HEK293 (cell line): Measurements from ENCODE around the gene MICU1.
A peak's percentile ranks its signal among the peaks of the same experiment; 100 is the strongest.

Source experiments
- GLI2 ChIP-seq: fragments of 450-650 bp; formaldehyde crosslinking; IDR thresholded peaks from 2 replicates; pipeline ENCODE4; 2017; ENCODE audit warnings: missing biosample characterization, missing genetic modification characterization, low read depth, borderline replicate concordance
- IKZF3 ChIP-seq: fragments of 450-650 bp; IDR thresholded peaks from 2 replicates; pipeline ENCODE4 v1.5.0; 2018; ENCODE audit warnings: missing biosample characterization, mild to moderate bottlenecking, missing genetic modification characterization, moderate library complexity
- MZF1 ChIP-seq: fragments of 450-650 bp; formaldehyde crosslinking; IDR thresholded peaks from 2 replicates; pipeline ENCODE4 v1.5.1; 2017; ENCODE audit warnings: missing biosample characterization, missing genetic modification characterization, borderline replicate concordance
- REPIN1 ChIP-seq: fragments of 450-650 bp; formaldehyde crosslinking; IDR thresholded peaks from 2 replicates; pipeline ENCODE4 v1.5.1; 2017; ENCODE audit warnings: missing biosample characterization, missing genetic modification characterization, low read depth
- SETDB1 ChIP-seq: IDR thresholded peaks from one replicate; pipeline ENCODE4 v1.6.1; 2017; ENCODE audit warnings: mild to moderate bottlenecking, low read length, moderate library complexity, mixed read lengths; ENCODE audit not compliant: insufficient read length
- ZNF140 ChIP-seq: fragments of 450-650 bp; formaldehyde crosslinking; IDR thresholded peaks from 2 replicates; pipeline ENCODE4 v1.5.1; 2016; ENCODE audit warnings: missing biosample characterization, missing genetic modification characterization
- ZNF146 ChIP-seq: fragments of 450-650 bp; formaldehyde crosslinking; IDR thresholded peaks from 2 replicates; pipeline ENCODE4 v1.5.1; 2016; ENCODE audit warnings: missing biosample characterization, missing genetic modification characterization
- ZNF175 ChIP-seq: fragments of 450-650 bp; formaldehyde crosslinking; IDR thresholded peaks from 2 replicates; pipeline ENCODE4 v1.5.1; 2016; ENCODE audit warnings: missing biosample characterization, missing genetic modification characterization
- ZNF266 ChIP-seq: fragments of 450-650 bp; formaldehyde crosslinking; IDR thresholded peaks from 2 replicates; pipeline ENCODE4 v1.5.1; 2016; ENCODE audit warnings: missing biosample characterization, missing genetic modification characterization, low read depth
- ZNF324 ChIP-seq: fragments of 450-650 bp; formaldehyde crosslinking; IDR thresholded peaks from 2 replicates; pipeline ENCODE4 v1.5.1; 2016; ENCODE audit warnings: missing biosample characterization, missing genetic modification characterization
- ZNF416 ChIP-seq: fragments of 450-650 bp; formaldehyde crosslinking; IDR thresholded peaks from 2 replicates; pipeline ENCODE4 v1.5.1; 2016; ENCODE audit warnings: missing biosample characterization, missing genetic modification characterization
- ZNF529 ChIP-seq: fragments of 450-650 bp; formaldehyde crosslinking; IDR thresholded peaks from 2 replicates; pipeline ENCODE4 v1.5.1; 2017; ENCODE audit warnings: missing genetic modification characterization, missing biosample characterization; ENCODE audit not compliant: insufficient replicate concordance
- ZNF548 ChIP-seq: fragments of 450-650 bp; formaldehyde crosslinking; IDR thresholded peaks from 2 replicates; pipeline ENCODE4 v1.5.1; 2016; ENCODE audit warnings: missing biosample characterization, missing genetic modification characterization
- ZNF560 ChIP-seq: fragments of 450-650 bp; formaldehyde crosslinking; IDR thresholded peaks from 2 replicates; pipeline ENCODE4 v1.5.1; 2017; ENCODE audit warnings: missing biosample characterization, missing genetic modification characterization, borderline replicate concordance
- ZNF701 ChIP-seq: fragments of 450-650 bp; formaldehyde crosslinking; IDR thresholded peaks from 2 replicates; pipeline ENCODE4 v1.5.1; 2016; ENCODE audit warnings: missing biosample characterization, missing genetic modification characterization
- ZNF707 ChIP-seq: fragments of 450-650 bp; formaldehyde crosslinking; IDR thresholded peaks from 2 replicates; pipeline ENCODE4 v1.5.1; 2016; ENCODE audit warnings: missing biosample characterization, missing genetic modification characterization
- ZNF776 ChIP-seq: fragments of 450-650 bp; formaldehyde crosslinking; IDR thresholded peaks from 2 replicates; pipeline ENCODE4 v1.5.0; 2017; ENCODE audit warnings: missing biosample characterization, missing genetic modification characterization, borderline replicate concordance
- ZNF777 ChIP-seq: fragments of 450-650 bp; formaldehyde crosslinking; IDR thresholded peaks from 2 replicates; pipeline ENCODE4 v1.5.1; 2017; ENCODE audit warnings: missing biosample characterization, missing genetic modification characterization, borderline replicate concordance
- TF ChIP-seq, protein P1 (sequence below): fragments of 450-650 bp; formaldehyde crosslinking; IDR thresholded peaks from 2 replicates; pipeline ENCODE4 v1.5.1; 2016; ENCODE audit warnings: missing biosample characterization, missing genetic modification characterization, low read depth
- TF ChIP-seq, protein P2 (sequence below): fragments of 450-650 bp; formaldehyde crosslinking; IDR thresholded peaks from 2 replicates; pipeline ENCODE4 v1.5.1; 2016; ENCODE audit warnings: missing biosample characterization, missing genetic modification characterization
- TF ChIP-seq, protein P3 (sequence below): fragments of 450-650 bp; formaldehyde crosslinking; IDR thresholded peaks from 2 replicates; pipeline ENCODE4 v1.5.1; 2017; ENCODE audit warnings: missing biosample characterization, missing genetic modification characterization
- TF ChIP-seq, protein P4 (sequence below): fragments of 450-650 bp; IDR thresholded peaks from 2 replicates; pipeline ENCODE4 v1.5.1; 2018; ENCODE audit warnings: missing biosample characterization, missing genetic modification characterization
- TF ChIP-seq, protein P5 (sequence below): fragments of 450-650 bp; formaldehyde crosslinking; IDR thresholded peaks from 2 replicates; pipeline ENCODE4 v1.5.1; 2016; ENCODE audit warnings: missing biosample characterization, missing genetic modification characterization
- TF ChIP-seq, protein P6 (sequence below): fragments of 450-650 bp; formaldehyde crosslinking; IDR thresholded peaks from 2 replicates; pipeline ENCODE4 v1.5.1; 2016; ENCODE audit warnings: missing biosample characterization, missing genetic modification characterization
- TF ChIP-seq, protein P7 (sequence below): fragments of 450-650 bp; formaldehyde crosslinking; IDR thresholded peaks from 2 replicates; pipeline ENCODE4 v1.5.1; 2016; ENCODE audit warnings: missing biosample characterization, missing genetic modification characterization

MICU1 gene

DNA sequence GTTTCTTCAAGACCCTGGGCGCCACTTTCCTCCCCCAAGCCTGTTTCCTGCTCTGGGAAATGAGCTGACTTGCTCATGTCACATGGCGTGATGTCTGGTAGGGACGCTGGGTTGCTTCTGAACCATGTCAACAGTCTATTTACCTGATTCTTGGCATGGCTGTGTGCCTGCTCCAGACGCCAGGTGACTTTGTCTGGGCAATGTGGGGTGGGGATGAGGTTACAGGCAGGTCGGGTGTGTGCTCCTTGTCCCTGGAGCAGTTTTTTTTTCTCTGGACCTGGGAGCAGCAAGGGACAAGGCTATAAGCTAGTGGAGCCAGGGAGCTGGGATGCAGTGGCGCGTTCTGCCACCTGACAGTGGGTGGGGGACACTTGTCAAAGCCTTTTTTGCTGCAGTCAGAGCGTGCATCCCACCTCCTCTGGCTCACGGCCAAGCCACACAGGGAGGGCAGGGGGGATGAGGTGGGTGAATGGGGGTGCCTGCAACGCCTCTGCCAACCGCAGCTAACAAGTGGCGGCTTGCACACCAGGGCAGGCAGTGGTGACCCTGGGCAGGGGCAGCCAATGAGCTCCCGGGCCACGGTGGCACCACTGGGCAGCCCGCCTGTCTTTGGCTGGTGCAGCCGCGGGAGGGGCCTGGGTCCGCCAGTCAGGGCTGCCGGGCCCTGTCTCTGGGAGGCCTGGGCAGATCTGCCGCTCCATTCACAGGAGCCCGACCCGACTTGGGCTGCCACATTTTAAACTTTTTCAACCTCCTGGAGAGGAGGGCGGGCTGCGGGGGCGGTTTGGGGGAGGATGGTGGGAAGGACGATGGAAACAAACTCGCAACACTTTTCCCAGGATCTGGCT is 294.1 kb downstream of the MICU1 start (continued):
- TF ChIP-seq ZNF548 (tag by site-specific recombination) (no peak), ZNF140 (no peak), ZNF266 (no peak), ZNF776 (tag by site-specific recombination) (no peak), ZNF529 (tag by site-specific recombination) (no peak), ZNF416 (no peak), REPIN1 (tag by site-specific recombination) (no peak), ZNF701 (tag by site-specific recombination) (no peak), IKZF3 (tag by site-specific recombination) (peak; percentile 49), ZNF146 (tag by site-specific recombination) (no peak), ZNF175 (tag by site-specific recombination) (no peak), ZNF560 (tag by site-specific recombination) (no peak), ZNF777 (no peak), ZNF324 (tag by site-specific recombination) (peak; percentile 83), ZNF707 (tag by site-specific recombination) (no peak), SETDB1 (no peak), MZF1 (tag by site-specific recombination) (peak; percentile 52; the same call in 1 of the 2 replicates), GLI2 (tag by site-specific recombination) (no peak)
- TF ChIP-seq, protein P1, sequence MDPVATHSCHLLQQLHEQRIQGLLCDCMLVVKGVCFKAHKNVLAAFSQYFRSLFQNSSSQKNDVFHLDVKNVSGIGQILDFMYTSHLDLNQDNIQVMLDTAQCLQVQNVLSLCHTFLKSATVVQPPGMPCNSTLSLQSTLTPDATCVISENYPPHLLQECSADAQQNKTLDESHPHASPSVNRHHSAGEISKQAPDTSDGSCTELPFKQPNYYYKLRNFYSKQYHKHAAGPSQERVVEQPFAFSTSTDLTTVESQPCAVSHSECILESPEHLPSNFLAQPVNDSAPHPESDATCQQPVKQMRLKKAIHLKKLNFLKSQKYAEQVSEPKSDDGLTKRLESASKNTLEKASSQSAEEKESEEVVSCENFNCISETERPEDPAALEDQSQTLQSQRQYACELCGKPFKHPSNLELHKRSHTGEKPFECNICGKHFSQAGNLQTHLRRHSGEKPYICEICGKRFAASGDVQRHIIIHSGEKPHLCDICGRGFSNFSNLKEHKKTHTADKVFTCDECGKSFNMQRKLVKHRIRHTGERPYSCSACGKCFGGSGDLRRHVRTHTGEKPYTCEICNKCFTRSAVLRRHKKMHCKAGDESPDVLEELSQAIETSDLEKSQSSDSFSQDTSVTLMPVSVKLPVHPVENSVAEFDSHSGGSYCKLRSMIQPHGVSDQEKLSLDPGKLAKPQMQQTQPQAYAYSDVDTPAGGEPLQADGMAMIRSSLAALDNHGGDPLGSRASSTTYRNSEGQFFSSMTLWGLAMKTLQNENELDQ (tag by site-specific recombination), result no peak
- TF ChIP-seq, protein P2, sequence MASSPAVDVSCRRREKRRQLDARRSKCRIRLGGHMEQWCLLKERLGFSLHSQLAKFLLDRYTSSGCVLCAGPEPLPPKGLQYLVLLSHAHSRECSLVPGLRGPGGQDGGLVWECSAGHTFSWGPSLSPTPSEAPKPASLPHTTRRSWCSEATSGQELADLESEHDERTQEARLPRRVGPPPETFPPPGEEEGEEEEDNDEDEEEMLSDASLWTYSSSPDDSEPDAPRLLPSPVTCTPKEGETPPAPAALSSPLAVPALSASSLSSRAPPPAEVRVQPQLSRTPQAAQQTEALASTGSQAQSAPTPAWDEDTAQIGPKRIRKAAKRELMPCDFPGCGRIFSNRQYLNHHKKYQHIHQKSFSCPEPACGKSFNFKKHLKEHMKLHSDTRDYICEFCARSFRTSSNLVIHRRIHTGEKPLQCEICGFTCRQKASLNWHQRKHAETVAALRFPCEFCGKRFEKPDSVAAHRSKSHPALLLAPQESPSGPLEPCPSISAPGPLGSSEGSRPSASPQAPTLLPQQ (tag by site-specific recombination), result peak; percentile 20; the same call in 1 of the 2 replicates
- TF ChIP-seq, protein P3, sequence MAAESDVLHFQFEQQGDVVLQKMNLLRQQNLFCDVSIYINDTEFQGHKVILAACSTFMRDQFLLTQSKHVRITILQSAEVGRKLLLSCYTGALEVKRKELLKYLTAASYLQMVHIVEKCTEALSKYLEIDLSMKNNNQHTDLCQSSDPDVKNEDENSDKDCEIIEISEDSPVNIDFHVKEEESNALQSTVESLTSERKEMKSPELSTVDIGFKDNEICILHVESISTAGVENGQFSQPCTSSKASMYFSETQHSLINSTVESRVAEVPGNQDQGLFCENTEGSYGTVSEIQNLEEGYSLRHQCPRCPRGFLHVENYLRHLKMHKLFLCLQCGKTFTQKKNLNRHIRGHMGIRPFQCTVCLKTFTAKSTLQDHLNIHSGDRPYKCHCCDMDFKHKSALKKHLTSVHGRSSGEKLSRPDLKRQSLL (tag by site-specific recombination), result no peak
- TF ChIP-seq, protein P4, sequence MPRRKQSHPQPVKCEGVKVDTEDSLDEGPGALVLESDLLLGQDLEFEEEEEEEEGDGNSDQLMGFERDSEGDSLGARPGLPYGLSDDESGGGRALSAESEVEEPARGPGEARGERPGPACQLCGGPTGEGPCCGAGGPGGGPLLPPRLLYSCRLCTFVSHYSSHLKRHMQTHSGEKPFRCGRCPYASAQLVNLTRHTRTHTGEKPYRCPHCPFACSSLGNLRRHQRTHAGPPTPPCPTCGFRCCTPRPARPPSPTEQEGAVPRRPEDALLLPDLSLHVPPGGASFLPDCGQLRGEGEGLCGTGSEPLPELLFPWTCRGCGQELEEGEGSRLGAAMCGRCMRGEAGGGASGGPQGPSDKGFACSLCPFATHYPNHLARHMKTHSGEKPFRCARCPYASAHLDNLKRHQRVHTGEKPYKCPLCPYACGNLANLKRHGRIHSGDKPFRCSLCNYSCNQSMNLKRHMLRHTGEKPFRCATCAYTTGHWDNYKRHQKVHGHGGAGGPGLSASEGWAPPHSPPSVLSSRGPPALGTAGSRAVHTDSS (tag by site-specific recombination), result no peak
- TF ChIP-seq, protein P5, sequence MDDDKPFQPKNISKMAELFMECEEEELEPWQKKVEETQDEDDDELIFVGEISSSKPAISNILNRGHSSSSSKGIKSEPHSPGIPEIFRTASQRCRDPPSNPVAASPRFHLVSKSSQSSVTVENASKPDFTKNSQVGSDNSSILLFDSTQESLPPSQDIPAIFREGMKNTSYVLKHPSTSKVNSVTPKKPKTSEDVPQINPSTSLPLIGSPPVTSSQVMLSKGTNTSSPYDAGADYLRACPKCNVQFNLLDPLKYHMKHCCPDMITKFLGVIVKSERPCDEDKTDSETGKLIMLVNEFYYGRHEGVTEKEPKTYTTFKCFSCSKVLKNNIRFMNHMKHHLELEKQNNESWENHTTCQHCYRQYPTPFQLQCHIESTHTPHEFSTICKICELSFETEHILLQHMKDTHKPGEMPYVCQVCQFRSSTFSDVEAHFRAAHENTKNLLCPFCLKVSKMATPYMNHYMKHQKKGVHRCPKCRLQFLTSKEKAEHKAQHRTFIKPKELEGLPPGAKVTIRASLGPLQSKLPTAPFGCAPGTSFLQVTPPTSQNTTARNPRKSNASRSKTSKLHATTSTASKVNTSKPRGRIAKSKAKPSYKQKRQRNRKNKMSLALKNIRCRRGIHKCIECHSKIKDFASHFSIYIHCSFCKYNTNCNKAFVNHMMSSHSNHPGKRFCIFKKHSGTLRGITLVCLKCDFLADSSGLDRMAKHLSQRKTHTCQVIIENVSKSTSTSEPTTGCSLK (tag by site-specific recombination), result no peak
- TF ChIP-seq, protein P6, sequence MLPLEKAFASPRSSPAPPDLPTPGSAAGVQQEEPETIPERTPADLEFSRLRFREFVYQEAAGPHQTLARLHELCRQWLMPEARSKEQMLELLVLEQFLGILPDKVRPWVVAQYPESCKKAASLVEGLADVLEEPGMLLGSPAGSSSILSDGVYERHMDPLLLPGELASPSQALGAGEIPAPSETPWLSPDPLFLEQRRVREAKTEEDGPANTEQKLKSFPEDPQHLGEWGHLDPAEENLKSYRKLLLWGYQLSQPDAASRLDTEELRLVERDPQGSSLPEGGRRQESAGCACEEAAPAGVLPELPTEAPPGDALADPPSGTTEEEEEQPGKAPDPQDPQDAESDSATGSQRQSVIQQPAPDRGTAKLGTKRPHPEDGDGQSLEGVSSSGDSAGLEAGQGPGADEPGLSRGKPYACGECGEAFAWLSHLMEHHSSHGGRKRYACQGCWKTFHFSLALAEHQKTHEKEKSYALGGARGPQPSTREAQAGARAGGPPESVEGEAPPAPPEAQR, result no peak
- TF ChIP-seq, protein P7, sequence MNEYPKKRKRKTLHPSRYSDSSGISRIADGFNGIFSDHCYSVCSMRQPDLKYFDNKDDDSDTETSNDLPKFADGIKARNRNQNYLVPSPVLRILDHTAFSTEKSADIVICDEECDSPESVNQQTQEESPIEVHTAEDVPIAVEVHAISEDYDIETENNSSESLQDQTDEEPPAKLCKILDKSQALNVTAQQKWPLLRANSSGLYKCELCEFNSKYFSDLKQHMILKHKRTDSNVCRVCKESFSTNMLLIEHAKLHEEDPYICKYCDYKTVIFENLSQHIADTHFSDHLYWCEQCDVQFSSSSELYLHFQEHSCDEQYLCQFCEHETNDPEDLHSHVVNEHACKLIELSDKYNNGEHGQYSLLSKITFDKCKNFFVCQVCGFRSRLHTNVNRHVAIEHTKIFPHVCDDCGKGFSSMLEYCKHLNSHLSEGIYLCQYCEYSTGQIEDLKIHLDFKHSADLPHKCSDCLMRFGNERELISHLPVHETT (tag by site-specific recombination), result no peak
